CD4-positive, alpha-beta memory T cell (primary cell): ENCODE results near the gene TBC1D3I. TPM values are rescaled to one million over a fixed set of nuclear protein-coding genes. Genes with fewer than 3 reads are reported as not detected.
"Not testable (repeated sequence)": the region's sequence is repeated elsewhere in the genome, so short reads cannot be mapped to it uniquely, and the experiment has no call there.

ENCODE experiments used
- CTCF ChIA-PET: fragments of 350-600 bp; sonication (Branson Sonifier 250); formaldehyde crosslinking; loops from one replicate; lab custom pipeline; 2021; ENCODE audit warnings: inconsistent platforms; ENCODE audit not compliant: partially characterized antibody; lab: Charles Lee
- POLR2A ChIA-PET: fragments of 350-600 bp; sonication (Branson Sonifier 250); formaldehyde crosslinking; loops from one replicate; lab custom pipeline; 2021; ENCODE audit not compliant: partially characterized antibody; lab: Charles Lee
- DNase-seq, 5 donors: peaks; one replicate each; pipeline versions ENCODE4 v3.0.0 to v3.0.0-alpha.2; 2020 to 2022; ENCODE audit warnings: mixed read lengths in 1 of 5
- H3K27ac ChIP-seq: one replicate; pipeline ENCODE4 v1.7.0; 2013; ENCODE audit warnings: low read depth, low read length
- H3K27me3 ChIP-seq: 2 replicates; pipeline ENCODE4 v1.7.0; 2013; ENCODE audit warnings: mild to moderate bottlenecking, low read length, moderate library complexity; ENCODE audit not compliant: insufficient read depth
- H3K36me3 ChIP-seq: 2 replicates; pipeline ENCODE4 v1.7.0; 2013; ENCODE audit warnings: mild to moderate bottlenecking, low read length, moderate library complexity; ENCODE audit not compliant: insufficient read depth
- H3K4me1 ChIP-seq: 2 replicates; pipeline ENCODE4 v1.7.0; 2013; ENCODE audit warnings: mild to moderate bottlenecking, low read length, moderate library complexity; ENCODE audit not compliant: insufficient read depth
- H3K4me3 ChIP-seq, 2 donors: one replicate each; pipeline ENCODE4 v1.7.0; 2013; ENCODE audit warnings: low read length in 2 of 2, mild to moderate bottlenecking in 1 of 2
- H3K9me3 ChIP-seq, 2 donors: one replicate each; pipeline ENCODE4 v1.7.0; 2013; ENCODE audit warnings: low read length in 2 of 2, control low read depth in 1 of 2; ENCODE audit not compliant: control insufficient read depth in 1 of 2
- H3K27ac Mint-ChIP-seq, 7 donors: one replicate each; pipeline ENCODE4 v1.8.0; 2020 to 2021; ENCODE audit warnings: mixed read lengths in 7 of 7, mild to moderate bottlenecking in 6 of 7, inconsistent platforms in 3 of 7, moderate library complexity in 3 of 7
- H3K27me3 Mint-ChIP-seq, 2 donors: one replicate each; pipeline ENCODE4 v1.8.0; 2020 to 2021; ENCODE audit warnings: mixed read lengths in 2 of 2
- H3K36me3 Mint-ChIP-seq, 2 donors: one replicate each; pipeline ENCODE4 v1.8.0; 2020 to 2021; ENCODE audit warnings: mixed read lengths in 2 of 2, inconsistent platforms in 1 of 2, mild to moderate bottlenecking in 1 of 2
- H3K4me1 Mint-ChIP-seq, 4 donors: one replicate each; pipeline ENCODE4 v1.8.0; 2020 to 2021; ENCODE audit warnings: mixed read lengths in 4 of 4, mild to moderate bottlenecking in 1 of 4
- H3K4me3 Mint-ChIP-seq, 8 donors: one replicate each; pipeline ENCODE4 v1.8.0; 2020 to 2021; ENCODE audit warnings: mixed read lengths in 8 of 8, mild to moderate bottlenecking in 7 of 8, moderate library complexity in 6 of 8, inconsistent platforms in 3 of 8
- H3K9me3 Mint-ChIP-seq, 8 donors: one replicate each; pipeline ENCODE4 v1.8.0; 2020 to 2021; ENCODE audit warnings: mixed read lengths in 8 of 8, mild to moderate bottlenecking in 5 of 8, inconsistent platforms in 3 of 8, moderate library complexity in 1 of 8
- intact Hi-C: fragments of 100-400 bp; cut with micrococcal nuclease; formaldehyde crosslinking; loops from one replicate; pipeline ENCODE4 v1.15.1; 2023
- polyA plus RNA-seq, 2 donors: library from polyadenylated mRNA; unstranded; fragments of 300-500 nt; fragmentation: Illumina TruSeq; gene quantifications; one replicate each; pipeline ENCODE4 v1.2.3, GENCODE V29; 2021
- total RNA-seq, 2 experiments: library from RNA; stranded (reverse); gene quantifications; one replicate each; pipeline ENCODE4 v1.2.3, GENCODE V29; 2021

TBC1D3I gene
- total RNA-seq (1 to 10 TPM in 1 of 2 experiments, under 1 TPM in 1; 0.91 to 1.3 TPM), polyA plus RNA-seq (not detected)

GRCh38 chr17:36264470-36264869, at the start of gene TBC1D3I:
Gene TBC1D3I, minus strand, starts transcription at chr17:36264570. Its CDS starts 1,585 bp downstream, at chr17:36262985.
- intact Hi-C loops, H3K4me3 ChIP-seq, H3K4me1 Mint-ChIP-seq, H3K27me3 ChIP-seq, H3K36me3 Mint-ChIP-seq, POLR2A ChIA-PET, DNase-seq, H3K4me1 ChIP-seq, CTCF ChIA-PET, H3K27ac Mint-ChIP-seq, H3K9me3 Mint-ChIP-seq, H3K27me3 Mint-ChIP-seq, H3K36me3 ChIP-seq, H3K27ac ChIP-seq, H3K9me3 ChIP-seq, H3K4me3 Mint-ChIP-seq: not testable (repeated sequence)

- H3K9me3 ChIP-seq, DNase-seq, H3K27me3 Mint-ChIP-seq, H3K27ac ChIP-seq, H3K4me1 ChIP-seq, intact Hi-C loops, H3K4me3 Mint-ChIP-seq, H3K9me3 Mint-ChIP-seq, POLR2A ChIA-PET, H3K27me3 ChIP-seq, H3K36me3 ChIP-seq, H3K36me3 Mint-ChIP-seq, CTCF ChIA-PET, H3K4me3 ChIP-seq, H3K27ac Mint-ChIP-seq, H3K4me1 Mint-ChIP-seq: not testable (repeated sequence)
These were observed 30.8 kb upstream of the TBC1D3I start for GRCh38 chr17:36295161-36295560.

GRCh38 chr17:36289965-36290612, 25.7 kb upstream of the TBC1D3I start:
- intact Hi-C loops, result not testable (repeated sequence)

GRCh38 chr17:36284219-36284618, 19.8 kb upstream of the TBC1D3I start:
- H3K27ac ChIP-seq, DNase-seq, H3K27ac Mint-ChIP-seq, H3K27me3 ChIP-seq, H3K4me1 ChIP-seq, H3K4me3 Mint-ChIP-seq, H3K9me3 ChIP-seq, H3K4me3 ChIP-seq, H3K36me3 ChIP-seq, H3K36me3 Mint-ChIP-seq, H3K4me1 Mint-ChIP-seq, intact Hi-C loops, H3K9me3 Mint-ChIP-seq, CTCF ChIA-PET, POLR2A ChIA-PET, H3K27me3 Mint-ChIP-seq: not testable (repeated sequence)

More at GRCh38 chr17:36289965-36290612, 25.7 kb upstream of the TBC1D3I start:
- DNase-seq, H3K4me1 ChIP-seq, H3K4me3 Mint-ChIP-seq, CTCF ChIA-PET, H3K27ac Mint-ChIP-seq, H3K27ac ChIP-seq, H3K36me3 ChIP-seq, H3K27me3 ChIP-seq, H3K27me3 Mint-ChIP-seq, H3K4me3 ChIP-seq, H3K9me3 Mint-ChIP-seq, POLR2A ChIA-PET, H3K36me3 Mint-ChIP-seq, H3K4me1 Mint-ChIP-seq, H3K9me3 ChIP-seq: not testable (repeated sequence)

GRCh38 chr17:36283256-36283655, 18.9 kb upstream of the TBC1D3I start:
- H3K27me3 Mint-ChIP-seq, H3K4me3 Mint-ChIP-seq, H3K9me3 Mint-ChIP-seq, H3K36me3 ChIP-seq, H3K27me3 ChIP-seq, DNase-seq, H3K27ac ChIP-seq, H3K36me3 Mint-ChIP-seq, H3K4me3 ChIP-seq, H3K4me1 ChIP-seq, CTCF ChIA-PET, H3K9me3 ChIP-seq, POLR2A ChIA-PET, H3K27ac Mint-ChIP-seq, H3K4me1 Mint-ChIP-seq, intact Hi-C loops: not testable (repeated sequence)

- H3K27me3 ChIP-seq, H3K4me3 Mint-ChIP-seq, DNase-seq, H3K36me3 ChIP-seq, intact Hi-C loops, H3K4me1 ChIP-seq, H3K27ac Mint-ChIP-seq, H3K9me3 ChIP-seq, H3K4me1 Mint-ChIP-seq, H3K27ac ChIP-seq, H3K27me3 Mint-ChIP-seq, H3K9me3 Mint-ChIP-seq, H3K36me3 Mint-ChIP-seq, POLR2A ChIA-PET, H3K4me3 ChIP-seq, CTCF ChIA-PET: not testable (repeated sequence)
These were observed 22.3 kb downstream of the TBC1D3I start for GRCh38 chr17:36242046-36242445.

GRCh38 chr17:36229644-36230043, 34.7 kb downstream of the TBC1D3I start:
- H3K4me3 ChIP-seq, CTCF ChIA-PET, H3K36me3 Mint-ChIP-seq, H3K27me3 ChIP-seq, H3K27ac Mint-ChIP-seq, H3K4me1 ChIP-seq, H3K9me3 ChIP-seq, H3K4me3 Mint-ChIP-seq, POLR2A ChIA-PET, H3K9me3 Mint-ChIP-seq, H3K27me3 Mint-ChIP-seq, H3K36me3 ChIP-seq, H3K27ac ChIP-seq, intact Hi-C loops, H3K4me1 Mint-ChIP-seq: not testable (repeated sequence)
- peak in 1 of 5 donors; percentile 11 for DNase-seq

- H3K27ac ChIP-seq, H3K4me1 ChIP-seq, H3K36me3 Mint-ChIP-seq, H3K4me3 Mint-ChIP-seq, DNase-seq, H3K36me3 ChIP-seq, H3K27ac Mint-ChIP-seq, CTCF ChIA-PET, POLR2A ChIA-PET, H3K27me3 ChIP-seq, H3K9me3 ChIP-seq, intact Hi-C loops, H3K4me1 Mint-ChIP-seq, H3K4me3 ChIP-seq: not testable (repeated sequence)
- Mint-ChIP-seq H3K9me3 (peaks cover 0 to 12% (median 0%) of the 10 kb centered on the region in 8 donors), H3K27me3 (peaks cover 8 to 14% of the 10 kb centered on the region in 2 donors)
These were observed 41.4 kb downstream of the TBC1D3I start for GRCh38 chr17:36222967-36223366.
